GM18507 (cell line): Measurements from ENCODE around the gene LAMTOR1.
"Not testable (repeated sequence)": the region's sequence is repeated elsewhere in the genome, so short reads cannot be mapped to it uniquely, and the experiment has no call there.

ENCODE experiments used
- DNase-seq: peaks from one replicate; pipeline ENCODE4 v3.0.0; 2011; ENCODE audit warnings: low read depth; ENCODE audit not compliant: insufficient read length; ENCODE audit errors: extremely low spot score
- FAIRE-seq: peaks from 2 replicates; lab custom pipeline; 2011; peaks lifted over from hg19 to GRCh38; lab: Jason Lieb, UNC

The LAMTOR1 gene

GRCh38 chr11:72102946-72103753, at the start of gene LAMTOR1:
LAMTOR1 (minus strand) TSS chr11:72103297; CDS start chr11:72103224, 73 bp downstream.
- FAIRE-seq (peak; percentile 94), DNase-seq (peak; percentile 93)

- DNase-seq (no peak), FAIRE-seq (no peak)
Observed at GRCh38 chr11:72150882-72151281, 47.8 kb upstream of the LAMTOR1 start.

GRCh38 chr11:72146625-72147024, 43.5 kb upstream of the LAMTOR1 start:
- DNase-seq: no peak

GRCh38 chr11:72144807-72145565, 41.9 kb upstream of the LAMTOR1 start:
- DNase-seq: no peak
- FAIRE-seq: no peak

More at GRCh38 chr11:72146625-72147024, 43.5 kb upstream of the LAMTOR1 start:
- FAIRE-seq: no peak

GRCh38 chr11:72142543-72142942, 39.4 kb upstream of the LAMTOR1 start:
- not testable (repeated sequence) for DNase-seq, FAIRE-seq

- DNase-seq: not testable (repeated sequence)
Observed at GRCh38 chr11:72142086-72142485, 39.0 kb upstream of the LAMTOR1 start.

GRCh38 chr11:72141066-72141465, 38.0 kb upstream of the LAMTOR1 start:
- DNase-seq: no peak
- no peak for FAIRE-seq

More at GRCh38 chr11:72142086-72142485, 39.0 kb upstream of the LAMTOR1 start:
- FAIRE-seq: not testable (repeated sequence)

GRCh38 chr11:72140661-72141060, 37.6 kb upstream of the LAMTOR1 start:
- no peak for DNase-seq
- no peak for FAIRE-seq

- no peak for FAIRE-seq
- DNase-seq: no peak
Observed at GRCh38 chr11:72139500-72139899, 36.4 kb upstream of the LAMTOR1 start.

GRCh38 chr11:72138821-72139390, 35.8 kb upstream of the LAMTOR1 start:
- FAIRE-seq (no peak), DNase-seq (no peak)

- FAIRE-seq: no peak
- no peak for DNase-seq
Observed at GRCh38 chr11:72136684-72137262, 33.7 kb upstream of the LAMTOR1 start.

- DNase-seq (no peak), FAIRE-seq (no peak)
Observed at GRCh38 chr11:72135891-72136683, 33.0 kb upstream of the LAMTOR1 start.

GRCh38 chr11:72135473-72135872, 32.4 kb upstream of the LAMTOR1 start, which contains the start of gene FOLR3:
FOLR3 (plus strand) TSS chr11:72135725; CDS start chr11:72135953, 228 bp downstream.
- not testable (repeated sequence) for FAIRE-seq, DNase-seq

- FAIRE-seq: no peak
- DNase-seq: no peak
Observed at GRCh38 chr11:72132646-72133045, 29.5 kb upstream of the LAMTOR1 start.

GRCh38 chr11:72129381-72129780, 26.3 kb upstream of the LAMTOR1 start:
- no peak for DNase-seq
- FAIRE-seq: no peak

- DNase-seq (no peak), FAIRE-seq (no peak)
Observed at GRCh38 chr11:72127923-72128322, 24.8 kb upstream of the LAMTOR1 start.

- FAIRE-seq (no peak), DNase-seq (no peak)
Observed at GRCh38 chr11:72125956-72126355, 22.9 kb upstream of the LAMTOR1 start.

- DNase-seq: no peak
- no peak for FAIRE-seq
Observed at GRCh38 chr11:72124046-72124445, 20.9 kb upstream of the LAMTOR1 start.

GRCh38 chr11:72123117-72123653, 20.1 kb upstream of the LAMTOR1 start:
- no peak for DNase-seq
- FAIRE-seq: no peak
